Esophagus squamous epithelium (tissue), 4 donors: Measurements from ENCODE around the gene ZNF341.

Experiments used
- CTCF ChIP-seq, 6 experiments: fragments of 450-650 bp in 4 of 6; fragments of 200-600 bp in 2 of 6; sonication (generic) in 2 of 6; IDR thresholded peaks; one replicate each; pipeline ENCODE4 v1.5.1; 2016 to 2019; ENCODE audit warnings: antibody characterized with exemption in 6 of 6, mild to moderate bottlenecking in 4 of 6, moderate library complexity in 4 of 6
- POLR2A ChIP-seq, 4 donors: fragments of 450-650 bp; IDR thresholded peaks; one replicate each; pipeline ENCODE4 v1.6.1; 2017; ENCODE audit warnings: antibody characterized with exemption in 4 of 4, mild to moderate bottlenecking in 4 of 4, moderate library complexity in 3 of 4

- TF ChIP-seq CTCF (IDR thresholded peaks at IDR 0.05) (no peak), POLR2A (IDR thresholded peaks at IDR 0.05) (no peak)
Observed at GRCh38 chr20:33721391-33722140, 10.2 kb upstream of the ZNF341 start.
